Spleen (tissue), 7 donors: Measurements from ENCODE around the gene AAGAB.

Experiments used
- CTCF ChIP-seq, 11 experiments: fragments of 200-600 bp in 7 of 11; fragments of 450-650 bp in 4 of 11; sonication (generic) in 4 of 11; IDR thresholded peaks in 8 of 11; conservative IDR thresholded peaks in 3 of 11; 1 replicate in 7 of 11; 2 replicates in 4 of 11; pipeline versions ENCODE4 v1.4.0 to v1.8.0; 2016 to 2021; ENCODE audit warnings: antibody characterized with exemption in 11 of 11, inconsistent platforms in 4 of 11, mild to moderate bottlenecking in 1 of 11
- POLR2A ChIP-seq, 3 donors: fragments of 450-650 bp; IDR thresholded peaks; one replicate each; pipeline ENCODE4 v1.5.1; 2017; ENCODE audit warnings: antibody characterized with exemption in 3 of 3, mild to moderate bottlenecking in 1 of 3
- POLR2AphosphoS5 ChIP-seq, 3 donors: sonication (generic); formaldehyde crosslinking; IDR thresholded peaks; one replicate each; pipeline ENCODE4 v1.5.1; 2017; ENCODE audit warnings: antibody characterized with exemption in 3 of 3
- donor health status: DM: no; HTN: no; CAD: no; lungs with moderate emphysema.
- donor health status: DM: no; HTN: no; CAD: no.
- donor health status: DM: no; HTN: no; CAD: no.

- TF ChIP-seq CTCF (IDR thresholded peaks at IDR 0.05 in 8 of 11, conservative IDR thresholded peaks at IDR 0.05 in 3 of 11) (no peak), POLR2A (IDR thresholded peaks at IDR 0.05) (no peak), POLR2AphosphoS5 (IDR thresholded peaks at IDR 0.05) (no peak)
Observed at GRCh38 chr15:67202991-67203390, 51.5 kb downstream of the AAGAB start.
